HG03064 (cell line): ENCODE results near the gene AFF1.
"Not testable (repeated sequence)": the region's sequence is repeated elsewhere in the genome, so short reads cannot be mapped to it uniquely, and the experiment has no call there.

ENCODE experiments used
- ATAC-seq: cut with Tn5 transposase; IDR thresholded peaks from one replicate; pipeline ENCODE4 v1.9.1; 2021; ENCODE audit warnings: low read depth; ENCODE audit not compliant: unreplicated experiment

The AFF1 gene

GRCh38 chr4:87128006-87128705 lies 193.3 kb downstream of the AFF1 start:
- no peak for ATAC-seq

GRCh38 chr4:87129681-87130080 lies 194.9 kb downstream of the AFF1 start:
- no peak for ATAC-seq

- ATAC-seq, result no peak
These were observed 196.3 kb downstream of the AFF1 start for GRCh38 chr4:87130985-87131703.

- no peak for ATAC-seq
These were observed 197.2 kb downstream of the AFF1 start for GRCh38 chr4:87132035-87132434.

DNA sequence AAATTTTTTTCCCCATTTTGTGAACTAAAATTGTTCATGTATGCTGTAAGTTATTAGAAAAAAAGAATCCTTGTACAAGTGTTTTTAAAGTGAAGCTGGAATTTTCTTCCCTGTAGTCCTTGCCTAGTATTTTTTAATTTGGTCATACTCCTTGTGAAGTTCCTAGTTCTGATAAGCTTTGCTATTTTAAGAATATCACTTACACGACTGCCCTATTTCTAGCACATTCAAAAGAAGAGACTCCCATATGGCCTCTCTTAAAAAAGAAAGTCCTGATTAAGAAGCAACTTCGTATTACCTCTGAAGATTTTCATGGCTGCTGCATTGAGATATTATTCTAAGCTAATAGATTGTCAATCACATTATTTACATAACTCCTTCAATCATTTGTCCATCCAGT lies 198.4 kb downstream of the AFF1 start:
- ATAC-seq, result no peak

DNA sequence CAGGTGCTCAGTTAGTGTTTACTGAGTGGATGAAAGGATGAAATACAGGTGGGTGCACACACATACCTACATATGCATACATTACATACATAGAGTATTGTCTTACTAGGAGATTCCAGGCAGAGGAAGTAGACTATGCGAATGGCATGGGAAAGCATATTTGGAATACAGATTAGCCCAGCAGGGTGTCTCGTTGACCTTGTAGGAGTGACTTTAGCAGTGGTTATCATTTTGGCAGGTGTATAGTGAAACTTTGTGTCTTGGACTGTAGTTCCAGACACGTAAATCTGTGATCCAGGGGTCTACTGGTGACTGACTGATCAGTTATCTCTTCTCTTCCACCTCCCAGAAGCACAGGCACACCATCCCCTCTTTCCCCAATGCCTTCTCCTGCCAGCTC lies 199.3 kb downstream of the AFF1 start:
- ATAC-seq, result no peak

DNA sequence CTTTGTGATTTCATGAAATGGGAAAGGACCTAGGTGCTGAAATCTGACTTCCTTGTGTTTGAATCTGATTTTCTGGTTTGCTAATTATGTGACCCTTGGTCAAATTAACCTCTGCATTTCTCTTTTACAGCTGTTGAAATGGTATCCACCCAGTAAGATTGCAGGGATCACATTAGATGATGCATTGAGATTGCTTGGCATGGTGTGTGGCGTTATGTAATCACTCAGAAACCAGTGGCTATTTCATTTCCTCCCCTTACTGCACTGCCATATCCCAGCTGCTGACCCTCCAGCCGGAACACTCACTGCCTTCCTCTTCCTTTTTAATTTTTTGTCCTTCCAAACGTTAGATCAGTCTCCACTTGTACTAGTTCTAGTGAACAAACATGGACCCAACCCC lies 206.6 kb downstream of the AFF1 start:
- ATAC-seq, result no peak

DNA sequence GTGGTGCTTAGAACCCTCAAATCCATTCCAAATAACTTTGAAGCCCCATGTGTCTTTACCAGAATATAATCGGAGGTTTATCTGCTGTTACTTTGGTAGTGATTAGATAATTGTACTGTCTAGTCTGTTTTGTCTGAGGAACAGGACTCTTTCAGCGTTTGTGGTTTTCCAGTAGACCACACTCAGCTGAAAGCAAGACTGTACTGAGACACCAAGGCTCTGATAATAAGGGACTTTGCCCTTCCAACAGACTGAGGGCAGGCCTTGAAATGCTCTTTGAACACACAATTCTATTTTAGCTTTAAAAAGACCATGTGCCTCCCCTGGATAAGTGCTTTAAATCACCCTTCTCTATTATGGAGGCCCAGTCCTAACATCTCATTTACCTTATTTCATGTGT lies 209.5 kb downstream of the AFF1 start:
- no peak for ATAC-seq

DNA sequence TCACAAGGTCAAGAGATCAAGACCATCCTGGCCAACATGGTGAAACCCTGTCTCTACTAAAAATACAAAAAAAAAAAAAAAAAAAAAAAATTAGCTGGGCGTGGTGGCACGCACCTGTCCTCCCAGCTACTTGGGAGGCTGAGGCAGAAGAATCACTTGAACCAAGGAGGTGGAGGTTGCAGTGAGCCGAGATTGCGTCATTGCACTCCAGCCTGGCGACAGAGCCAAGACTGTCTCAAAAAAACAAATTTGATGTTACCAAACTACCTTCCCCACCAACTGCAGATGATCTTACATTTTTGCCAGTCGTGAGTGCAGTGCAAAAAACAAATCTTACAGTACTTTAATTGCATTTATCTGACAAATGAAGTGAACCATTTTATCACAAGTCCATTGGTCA lies 211.1 kb downstream of the AFF1 start:
- not testable (repeated sequence) for ATAC-seq

- ATAC-seq, result no peak
These were observed 212.3 kb downstream of the AFF1 start for GRCh38 chr4:87147116-87147515.

GRCh38 chr4:87150498-87151261 lies 215.9 kb downstream of the AFF1 start:
- ATAC-seq, result no peak

- ATAC-seq, result no peak
These were observed 216.9 kb downstream of the AFF1 start for GRCh38 chr4:87151730-87152129.

- no peak for ATAC-seq
These were observed 217.7 kb downstream of the AFF1 start for GRCh38 chr4:87152310-87153041.

GRCh38 chr4:87153078-87153870 lies 218.5 kb downstream of the AFF1 start:
- ATAC-seq, result no peak

- no peak for ATAC-seq
These were observed 231.1 kb downstream of the AFF1 start for GRCh38 chr4:87165892-87166291.

DNA sequence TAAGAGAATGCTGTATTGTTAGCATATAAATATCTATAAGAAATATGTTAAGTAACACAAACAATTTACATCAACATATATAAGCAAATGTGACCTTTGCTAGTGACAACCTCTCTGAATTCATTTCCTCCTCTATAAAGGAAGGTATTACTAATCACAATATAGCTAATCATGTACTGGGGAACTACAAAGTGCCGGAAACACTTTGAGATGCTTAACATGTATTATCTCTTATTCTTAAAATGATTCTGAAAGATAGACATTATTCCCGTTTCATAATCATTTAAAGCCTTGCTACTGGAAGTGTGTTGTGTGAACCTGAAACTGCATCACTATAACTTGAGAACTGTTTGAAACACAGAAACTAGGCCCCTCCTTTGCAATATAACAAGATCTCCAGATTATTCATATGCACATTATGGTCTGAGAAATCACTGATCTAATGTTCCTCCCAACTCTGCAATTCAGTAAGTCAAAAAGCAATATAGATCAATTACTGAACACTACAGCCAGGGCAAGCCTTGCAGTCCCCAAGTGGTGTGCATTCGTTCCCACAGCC lies 231.6 kb downstream of the AFF1 start:
- ATAC-seq, result no peak

DNA sequence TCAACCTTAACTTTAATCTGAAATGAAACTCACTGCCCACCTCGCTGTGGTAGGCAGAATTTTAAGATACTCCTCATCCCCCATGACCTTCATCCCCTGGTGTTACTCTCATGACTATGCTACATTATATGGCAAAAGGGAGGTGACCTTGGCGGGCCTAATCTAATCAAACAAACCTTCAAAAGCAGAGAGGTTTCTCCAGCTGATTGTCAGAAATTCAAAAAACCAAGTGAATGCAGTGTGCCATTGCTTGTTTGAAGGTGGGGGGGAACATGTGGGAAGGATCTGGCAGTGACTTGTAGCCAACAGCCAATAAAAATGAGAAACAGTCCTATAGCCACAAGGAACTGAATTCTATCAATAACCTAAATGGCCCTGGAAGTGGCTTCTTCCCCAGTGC lies 237.1 kb downstream of the AFF1 start:
- ATAC-seq, result no peak

GRCh38 chr4:87174672-87175071 lies 239.9 kb downstream of the AFF1 start:
- ATAC-seq, result no peak

DNA sequence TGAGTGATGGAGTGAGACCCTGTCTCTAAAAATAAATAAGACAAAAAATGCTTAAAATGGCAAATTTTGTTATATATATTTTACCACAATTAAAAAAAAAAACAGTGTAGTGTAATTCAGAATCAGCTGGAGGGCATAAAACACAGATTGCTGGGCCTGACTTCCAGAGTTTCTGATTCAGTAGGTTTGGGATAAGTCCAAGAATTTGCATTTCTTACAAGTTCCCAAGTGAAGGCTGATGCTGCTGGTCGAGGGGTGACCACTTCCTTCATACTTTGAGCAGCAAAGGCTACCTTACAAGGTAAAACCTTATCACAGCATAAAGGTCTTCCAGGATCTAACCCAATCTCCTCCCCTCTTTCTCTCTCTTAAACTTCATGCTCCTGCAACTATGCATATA lies 244.9 kb downstream of the AFF1 start:
- no peak for ATAC-seq

DNA sequence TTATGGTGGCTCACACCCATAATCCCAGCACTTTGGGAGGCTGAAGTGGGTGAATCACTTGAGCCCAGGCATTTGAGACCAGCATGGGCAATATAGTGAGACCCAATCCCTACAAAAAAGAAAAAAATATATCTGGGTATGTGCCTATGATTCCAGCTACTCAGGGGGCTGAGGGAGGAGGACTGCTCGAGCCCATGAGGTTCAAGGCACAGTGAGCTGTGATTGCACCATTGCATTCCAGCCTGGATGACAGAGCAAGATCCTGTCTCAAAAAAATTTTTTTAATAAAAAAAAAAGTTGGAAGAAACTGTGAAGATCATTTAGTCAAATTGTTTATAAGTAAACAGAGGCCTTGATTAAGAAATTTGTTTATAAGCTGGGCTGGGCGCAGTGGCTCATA lies 246.0 kb downstream of the AFF1 start:
- ATAC-seq, result no peak
